Measurements from ENCODE around the gene SPOCK2.

Gene SPOCK2

DNA sequence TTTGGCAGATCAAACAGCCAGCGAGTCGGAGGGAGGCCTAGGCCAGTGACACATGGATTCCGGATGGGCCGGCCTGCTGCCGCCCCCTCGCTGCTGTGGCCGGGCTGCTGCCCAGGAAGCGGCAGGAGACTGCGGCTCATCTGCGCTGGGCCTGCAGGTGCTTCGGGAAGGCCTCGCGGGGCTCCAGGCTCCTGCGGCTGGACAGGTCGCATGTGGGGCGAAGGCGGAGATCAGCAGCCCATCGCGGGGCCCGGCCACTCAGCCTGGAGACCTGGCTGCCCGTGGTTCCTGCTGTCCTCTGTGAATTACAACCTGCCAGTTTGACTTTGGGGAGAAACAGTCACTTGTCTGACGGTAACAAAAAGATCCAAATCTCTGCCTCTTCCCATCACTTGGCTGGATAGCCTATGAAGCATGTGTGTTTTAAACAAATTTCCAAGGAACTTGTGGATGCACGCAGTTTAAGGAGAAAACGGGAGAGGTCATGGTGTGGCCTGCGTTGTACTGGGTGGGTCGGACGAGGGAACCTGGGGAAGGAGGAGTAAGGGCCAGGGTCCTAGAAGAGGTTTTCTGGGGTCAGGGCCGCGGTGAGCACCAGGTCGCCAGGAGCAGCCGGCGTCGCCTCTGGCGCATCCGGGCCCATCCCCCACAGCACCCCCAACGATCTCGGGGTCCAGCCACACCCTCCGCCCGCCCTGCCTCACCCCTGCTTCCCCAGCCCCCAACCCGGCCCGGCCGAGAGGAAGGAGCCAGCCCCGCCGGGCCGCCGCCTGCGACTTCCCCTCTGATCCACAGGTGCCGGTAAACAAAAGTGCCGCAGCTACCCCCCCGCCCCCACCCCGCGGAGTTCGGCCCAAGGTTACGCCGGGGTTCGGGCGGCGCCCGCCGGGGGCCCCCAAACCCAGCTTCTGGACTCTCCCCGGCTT is 1.6 kb downstream of the SPOCK2 start:
- no peak for DNase-seq

GRCh38 chr10:72085864-72086465 is 2.4 kb downstream of the SPOCK2 start:
- DNase-seq = no peak

DNA sequence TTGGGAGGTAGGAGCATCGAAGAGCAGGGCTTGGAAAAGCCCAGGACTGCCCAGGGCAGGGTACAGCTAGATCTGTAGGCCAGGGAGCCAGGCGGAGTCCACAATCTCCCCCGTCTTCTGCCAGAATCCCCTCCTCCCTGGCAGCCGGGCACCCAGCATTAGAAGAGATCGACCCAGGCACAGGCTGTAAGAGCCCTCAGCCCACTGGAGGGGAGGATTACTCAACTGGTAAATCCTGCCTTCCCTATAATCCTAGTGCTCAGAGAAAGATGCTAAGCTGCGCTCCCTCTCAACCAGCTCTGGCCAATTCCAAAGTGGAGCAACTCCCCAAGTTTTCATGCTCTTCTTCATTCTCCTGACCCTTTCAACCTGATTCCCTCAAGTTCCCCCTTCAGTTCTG is 3.2 kb downstream of the SPOCK2 start:
- no peak for DNase-seq

GRCh38 chr10:72083790-72084459 is 4.4 kb downstream of the SPOCK2 start:
- no peak for DNase-seq

GRCh38 chr10:72082856-72083789 is 5.2 kb downstream of the SPOCK2 start:
- no peak for DNase-seq

DNA sequence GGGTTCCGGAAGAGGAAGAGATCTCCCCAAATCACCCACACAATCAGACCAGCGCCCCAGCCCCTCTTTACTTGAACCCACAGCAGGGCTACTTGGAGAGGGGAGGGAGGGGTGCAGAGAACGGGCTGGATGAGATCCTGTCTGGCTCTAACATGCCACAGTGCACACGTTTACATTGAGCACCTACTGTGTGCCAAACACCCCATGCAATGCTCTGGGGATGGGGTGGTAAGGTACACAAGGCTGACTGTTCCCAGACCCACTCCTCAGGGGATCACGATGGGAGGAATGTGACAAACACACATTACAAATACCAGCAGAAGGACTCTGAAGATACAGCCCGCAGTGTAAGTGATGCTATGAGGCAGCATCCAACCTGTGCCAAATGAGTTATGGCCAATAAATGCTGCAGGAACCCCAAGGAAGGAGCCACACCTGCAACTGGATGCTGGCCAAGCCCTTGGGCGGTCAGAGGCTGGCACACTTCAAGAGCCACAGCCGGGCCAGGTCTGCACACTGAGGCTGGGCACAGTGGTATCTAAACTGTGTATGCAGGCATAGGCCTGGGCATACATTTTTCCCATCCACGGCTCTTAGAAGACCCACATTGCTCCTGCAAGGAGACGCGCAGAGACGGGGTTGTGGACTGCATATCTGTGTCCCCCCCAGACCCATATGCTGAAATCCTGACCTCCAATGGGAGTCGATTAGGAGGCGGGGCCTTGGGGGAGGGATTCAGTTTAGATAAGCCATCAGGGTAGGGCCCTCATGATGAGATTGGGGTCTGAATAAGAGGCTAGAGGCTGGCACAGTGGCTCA is 6.4 kb downstream of the SPOCK2 start:
- no peak for DNase-seq

- DNase-seq = no peak
Observed at GRCh38 chr10:72081210-72081609, 7.1 kb downstream of the SPOCK2 start.

DNA sequence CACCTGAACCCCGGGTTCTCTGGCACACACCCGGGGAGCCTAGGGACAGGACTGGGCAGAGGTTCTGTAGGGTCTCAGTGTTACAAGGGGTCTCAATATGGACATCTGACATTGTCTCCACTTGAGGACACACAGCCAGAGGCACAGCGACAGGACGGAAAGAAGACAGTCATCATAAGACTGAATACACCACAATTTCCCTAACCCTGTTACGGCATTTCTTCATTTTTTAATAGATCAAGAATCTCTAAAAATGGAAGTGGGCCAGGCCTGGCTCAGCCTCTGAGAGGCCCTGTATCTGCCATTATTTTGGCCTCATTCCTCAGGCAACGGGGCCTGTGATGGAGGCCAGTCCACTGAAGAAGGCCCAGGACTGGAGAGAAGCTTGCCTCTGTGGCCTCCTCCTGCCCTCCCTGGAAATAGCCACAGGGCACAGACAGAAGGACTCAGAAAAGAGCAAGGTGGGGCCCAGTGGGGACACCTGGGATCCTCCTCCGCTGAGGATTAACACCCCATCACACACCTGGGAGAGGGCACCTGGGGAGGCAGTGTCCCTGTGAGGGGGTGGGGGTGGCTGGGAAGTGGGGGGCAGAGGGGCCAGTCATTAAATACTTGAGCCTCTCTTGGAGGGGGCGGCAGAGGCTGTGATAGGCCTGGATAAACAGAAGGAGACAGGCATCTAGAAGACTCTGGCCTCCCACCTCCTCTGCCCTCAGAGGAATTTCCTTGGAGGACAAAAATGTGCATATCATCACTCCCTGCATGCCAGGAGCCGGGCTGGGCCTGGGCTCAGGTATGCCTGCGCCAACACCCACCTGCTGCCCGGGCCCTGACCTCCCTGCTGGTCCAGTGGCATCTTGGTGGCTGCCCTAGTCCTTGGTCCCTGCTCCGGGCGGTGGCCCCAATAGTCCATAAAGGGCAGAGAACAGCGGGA is 8.0 kb downstream of the SPOCK2 start:
- DNase-seq = no peak

- DNase-seq = no peak
Observed at GRCh38 chr10:72079356-72079755, 9.0 kb downstream of the SPOCK2 start.

- no peak for DNase-seq
Observed at GRCh38 chr10:72077275-72077990, 10.9 kb downstream of the SPOCK2 start.

- no peak for DNase-seq
Observed at GRCh38 chr10:72076756-72077155, 11.6 kb downstream of the SPOCK2 start.

GRCh38 chr10:72075376-72076115 is 12.8 kb downstream of the SPOCK2 start:
- no peak for DNase-seq

GRCh38 chr10:72074574-72075375 is 13.6 kb downstream of the SPOCK2 start:
- DNase-seq = no peak

- DNase-seq = no peak
Observed at GRCh38 chr10:72073708-72074573, 14.4 kb downstream of the SPOCK2 start.

DNA sequence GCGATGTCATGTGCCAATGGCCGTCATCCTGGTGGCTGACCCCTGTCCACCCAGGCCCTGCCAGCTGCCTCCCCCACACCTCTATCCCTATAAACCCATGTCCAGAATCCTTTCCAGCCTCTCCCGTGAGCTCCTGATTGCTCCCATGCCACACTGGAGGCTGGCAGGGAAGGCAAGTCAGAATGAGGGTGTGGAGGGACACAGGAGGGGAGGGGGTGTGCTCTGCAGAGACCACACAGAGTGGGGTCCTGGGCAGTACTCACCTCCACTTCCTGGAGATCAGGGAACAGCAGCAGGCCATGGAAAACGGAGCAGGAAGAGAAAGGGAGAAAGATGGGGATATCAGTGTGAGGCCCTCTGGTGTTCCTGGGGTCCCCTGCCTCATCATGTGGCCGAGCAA is 15.7 kb downstream of the SPOCK2 start:
- DNase-seq = no peak

GRCh38 chr10:72072046-72072445 is 16.3 kb downstream of the SPOCK2 start:
- DNase-seq = no peak
